ENCODE results near the gene NFIA. TPM values are rescaled to one million over a fixed set of nuclear protein-coding genes. Genes with fewer than 3 reads are reported as not detected.
A peak's percentile ranks its signal among the peaks of the same experiment; 100 is the strongest.

NFIA gene
- total and polyA plus RNA-seq, 7 donors: 4.0 to 42.7 (median 30.6) TPM

DNA sequence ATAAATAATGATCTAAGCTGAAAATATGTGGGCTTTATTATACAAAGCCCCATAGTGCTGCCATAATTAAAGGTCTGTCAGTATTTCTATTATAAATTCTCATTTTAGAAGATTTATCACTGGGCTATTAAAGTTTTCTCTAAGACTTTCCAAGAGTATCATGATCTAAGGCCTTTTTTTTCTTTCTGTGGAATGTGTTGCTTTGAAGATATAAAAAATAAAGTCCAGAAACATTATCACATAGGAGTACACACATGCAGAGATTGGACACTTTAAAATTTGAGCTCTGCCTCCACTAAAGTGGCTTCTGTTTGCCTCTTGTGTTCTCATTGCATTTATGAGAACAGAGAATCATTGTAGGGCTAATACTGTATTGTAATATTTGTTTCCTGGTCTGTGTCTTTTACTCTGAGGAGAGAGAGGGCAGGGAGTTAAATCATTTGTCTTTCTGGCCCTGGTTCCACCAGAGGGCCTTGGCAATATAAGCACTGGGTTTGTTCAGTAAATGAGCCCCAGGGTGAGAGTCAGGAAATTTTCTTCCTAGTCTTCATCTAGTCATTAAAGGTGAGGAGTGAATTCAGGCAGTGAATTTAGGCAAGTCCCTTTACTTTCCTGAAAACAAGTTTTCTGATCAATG is 70.2 kb downstream of the NFIA start:
- no peak for DNase-seq
- Histone ChIP-seq H3K4me3 (no peak overlapping the region), H3K4me1 (peaks cover 44% of the 10 kb centered on the region), H3K9me3 (no peaks in the 10 kb centered on the region), H3K36me3 (ENCODE audit: insufficient read depth in 1 of 2, low read depth in 1 of 2) (no peaks in the 10 kb centered on the region), H3K27me3 (ENCODE audit: insufficient read depth in 3 of 3, low read length in 2 of 3) (no peaks in the 10 kb centered on the region), H3K27ac (peak overlapping the region; percentile 12)
- intact Hi-C loops (cut with DNase I): no loop called here
- TF ChIP-seq, protein P1, sequence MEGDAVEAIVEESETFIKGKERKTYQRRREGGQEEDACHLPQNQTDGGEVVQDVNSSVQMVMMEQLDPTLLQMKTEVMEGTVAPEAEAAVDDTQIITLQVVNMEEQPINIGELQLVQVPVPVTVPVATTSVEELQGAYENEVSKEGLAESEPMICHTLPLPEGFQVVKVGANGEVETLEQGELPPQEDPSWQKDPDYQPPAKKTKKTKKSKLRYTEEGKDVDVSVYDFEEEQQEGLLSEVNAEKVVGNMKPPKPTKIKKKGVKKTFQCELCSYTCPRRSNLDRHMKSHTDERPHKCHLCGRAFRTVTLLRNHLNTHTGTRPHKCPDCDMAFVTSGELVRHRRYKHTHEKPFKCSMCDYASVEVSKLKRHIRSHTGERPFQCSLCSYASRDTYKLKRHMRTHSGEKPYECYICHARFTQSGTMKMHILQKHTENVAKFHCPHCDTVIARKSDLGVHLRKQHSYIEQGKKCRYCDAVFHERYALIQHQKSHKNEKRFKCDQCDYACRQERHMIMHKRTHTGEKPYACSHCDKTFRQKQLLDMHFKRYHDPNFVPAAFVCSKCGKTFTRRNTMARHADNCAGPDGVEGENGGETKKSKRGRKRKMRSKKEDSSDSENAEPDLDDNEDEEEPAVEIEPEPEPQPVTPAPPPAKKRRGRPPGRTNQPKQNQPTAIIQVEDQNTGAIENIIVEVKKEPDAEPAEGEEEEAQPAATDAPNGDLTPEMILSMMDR (IDR thresholded peaks at IDR 0.05): no peak
- no peak for ATAC-seq

DNA sequence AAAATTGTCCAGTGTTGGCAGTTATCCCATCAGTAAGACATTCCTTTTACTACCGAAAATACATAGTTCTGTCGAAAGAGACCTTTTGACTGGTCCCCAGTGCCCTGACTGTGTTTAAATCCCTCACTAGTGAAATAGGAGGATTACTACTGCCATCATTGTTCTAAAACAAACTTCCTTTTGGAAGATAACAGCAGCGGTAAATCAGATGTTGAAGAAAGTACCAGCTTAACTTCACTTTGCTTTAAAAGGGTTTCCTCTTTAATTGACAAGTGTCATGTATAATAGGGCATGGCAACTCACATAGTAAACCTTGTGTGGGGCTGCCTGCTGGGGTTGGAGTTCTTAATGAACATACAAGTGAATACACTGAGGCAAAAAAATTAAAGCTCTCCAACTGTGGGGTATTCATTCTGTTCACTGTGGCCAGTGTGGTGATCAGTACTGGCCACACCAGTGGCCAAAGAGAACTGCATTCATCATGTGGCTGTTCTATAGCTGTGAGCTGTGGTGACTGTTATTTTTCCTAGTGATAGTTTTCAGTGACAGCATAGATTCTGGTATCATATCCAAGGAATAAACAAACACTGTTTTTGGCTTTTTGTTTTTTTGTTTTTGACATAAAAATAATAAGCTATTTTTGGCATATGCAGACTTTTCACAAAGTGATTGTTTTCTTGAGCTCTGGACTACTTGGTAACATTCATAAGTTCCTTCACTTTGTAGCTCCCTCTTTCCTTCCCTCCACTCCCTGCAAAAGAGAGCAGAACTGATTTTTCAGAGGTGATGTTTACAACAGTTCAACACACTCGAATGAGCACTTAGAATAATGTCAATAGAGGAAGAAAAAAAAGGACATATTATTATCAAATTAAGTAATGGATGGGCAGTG is 74.5 kb downstream of the NFIA start:
- peak in 2 of 4 donors; percentile 36 to 43 for ATAC-seq
- TF ChIP-seq, protein P1 (IDR thresholded peaks at IDR 0.05): no peak
- 47 to 57% (median 53%) methylated on average over 4 of the region's 4 CpGs for WGBS, 3 donors
- H3K9me3 ChIP-seq: no peaks in the 10 kb centered on the region
- H3K4me1 ChIP-seq: peaks cover 39% of the 10 kb centered on the region
- intact Hi-C loops (cut with DNase I): no loop called here
- DNase-seq: no peak
- peak overlapping the region; percentile 7 for H3K27ac ChIP-seq
- no peaks in the 10 kb centered on the region for H3K36me3 ChIP-seq (ENCODE audit: insufficient read depth in 1 of 2, low read depth in 1 of 2)
- H3K4me3 ChIP-seq: no peak overlapping the region
- no peaks in the 10 kb centered on the region for H3K27me3 ChIP-seq (ENCODE audit: insufficient read depth in 3 of 3, low read length in 2 of 3)

DNA sequence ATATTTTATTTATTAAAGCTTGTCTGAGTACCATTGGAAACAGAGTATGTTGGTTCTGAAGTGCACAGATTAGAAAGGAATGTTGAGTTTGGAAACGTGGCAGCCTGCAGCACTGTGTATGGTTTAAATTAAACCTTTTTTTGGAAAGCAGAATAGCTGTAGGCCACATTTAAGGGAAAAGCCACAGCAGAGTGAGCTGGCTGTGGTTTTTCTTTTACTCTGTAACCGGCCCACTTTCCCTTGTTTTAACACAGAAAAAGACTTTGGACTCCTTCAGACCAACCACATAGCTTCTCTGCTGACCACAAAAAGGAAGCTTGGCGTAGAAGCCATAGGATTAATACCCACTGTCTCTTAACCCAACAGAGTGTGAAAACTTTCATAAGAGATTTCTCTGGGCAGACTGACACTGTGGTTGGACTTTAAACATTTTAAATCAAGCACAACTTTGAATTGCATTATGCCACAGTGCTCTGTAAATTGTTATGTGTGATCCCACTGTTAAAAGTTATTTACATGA is 75.2 kb downstream of the NFIA start:
- Histone ChIP-seq H3K9me3 (no peaks in the 10 kb centered on the region), H3K27me3 (ENCODE audit: insufficient read depth in 3 of 3, low read length in 2 of 3) (no peaks in the 10 kb centered on the region), H3K27ac (peak overlapping the region; percentile 3), H3K4me3 (no peak overlapping the region), H3K4me1 (peaks cover 39% of the 10 kb centered on the region), H3K36me3 (ENCODE audit: insufficient read depth in 1 of 2, low read depth in 1 of 2) (no peaks in the 10 kb centered on the region)
- TF ChIP-seq, protein P1 (IDR thresholded peaks at IDR 0.05): no peak
- intact Hi-C loops (cut with DNase I): no loop called here
- no peak for DNase-seq
- peak in 1 of 4 donors; percentile 19 for ATAC-seq
- WGBS, 3 donors: 33 to 47% (median 38%) methylated on average over 3 of the region's 3 CpGs

DNA sequence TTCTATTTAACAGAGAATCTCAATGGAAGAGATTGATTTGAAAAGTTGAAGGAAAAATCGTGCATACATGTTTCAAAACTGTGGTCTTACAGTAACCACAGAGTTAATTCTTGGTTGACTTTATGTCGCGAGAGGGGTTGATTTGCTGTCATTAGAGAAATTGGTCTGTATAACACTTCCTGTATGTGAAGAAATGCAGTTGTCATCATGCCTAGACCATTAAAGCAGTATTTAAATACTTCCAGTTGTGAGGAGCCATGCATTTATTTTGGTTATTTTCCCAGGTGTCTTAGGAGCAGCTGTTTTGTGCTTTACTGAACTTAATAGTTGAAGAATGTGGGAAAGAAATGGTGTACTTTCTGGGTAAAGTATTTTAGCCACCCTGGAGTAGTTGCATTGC is 76.2 kb downstream of the NFIA start:
- intact Hi-C loops (cut with DNase I): no loop called here
- TF ChIP-seq, protein P1 (IDR thresholded peaks at IDR 0.05): no peak
- Histone ChIP-seq H3K27ac (no peak overlapping the region), H3K27me3 (ENCODE audit: insufficient read depth in 3 of 3, low read length in 2 of 3) (no peaks in the 10 kb centered on the region), H3K4me1 (peaks cover 44% of the 10 kb centered on the region), H3K36me3 (ENCODE audit: insufficient read depth in 1 of 2, low read depth in 1 of 2) (no peaks in the 10 kb centered on the region), H3K4me3 (no peak overlapping the region), H3K9me3 (no peaks in the 10 kb centered on the region)
- WGBS, 3 donors: 45 to 56% (median 45%) methylated on average over 3 of the region's 3 CpGs
- ATAC-seq: no peak
- DNase-seq: no peak

Measured in psoas muscle (tissue), 8 donors.